Neural progenitor cell (in vitro differentiated cells): Measurements from ENCODE around the gene OGG1.

Experiments used
- CTCF ChIP-seq: fragments of 200-600 bp; sonication (generic); IDR thresholded peaks from 2 replicates; pipeline ENCODE4 v1.5.1; 2017; ENCODE audit warnings: antibody characterized with exemption, mild to moderate bottlenecking
- EZH2 ChIP-seq: fragments of 200-600 bp; sonication (generic); IDR thresholded peaks from 2 replicates; pipeline ENCODE4 v1.6.1; 2017; ENCODE audit warnings: antibody characterized with exemption, mild to moderate bottlenecking, moderate library complexity
- EZH2phosphoT487 ChIP-seq: fragments of 200-600 bp; sonication (generic); IDR thresholded peaks from 2 replicates; pipeline ENCODE4 v1.6.1; 2017; ENCODE audit warnings: antibody characterized with exemption

- TF ChIP-seq CTCF (no peak), EZH2 (no peak), EZH2phosphoT487 (no peak)
These were observed 43.5 kb downstream of the OGG1 start for GRCh38 chr3:9793161-9793781.
